B cell (primary cell): ENCODE results near the gene MKRN1. TPM values are rescaled to one million over a fixed set of nuclear protein-coding genes. Genes with fewer than 3 reads are reported as not detected.

Source experiments
- ATAC-seq: fragments of 200-7000 bp; cut with Tn5 transposase; one replicate; pipeline ENCODE4 v1.10.0; 2021; ENCODE audit warnings: low read depth, mild to moderate bottlenecking, moderate number of reproducible peaks, moderate library complexity
- CTCF ChIA-PET: fragments of 350-600 bp; sonication (Branson Sonifier 250); formaldehyde crosslinking; loops from one replicate; lab custom pipeline; 2021; ENCODE audit warnings: antibody characterized with exemption, inconsistent platforms; lab: Charles Lee
- POLR2A ChIA-PET: fragments of 350-600 bp; sonication (Branson Sonifier 250); formaldehyde crosslinking; loops from one replicate; lab custom pipeline; 2021; ENCODE audit warnings: antibody characterized with exemption; lab: Charles Lee
- DNase-seq: peaks from one replicate; pipeline ENCODE4 v3.0.0; 2013
- H2AFZ ChIP-seq: 2 replicates; pipeline ENCODE4 v1.6.1; 2012; ENCODE audit warnings: mild to moderate bottlenecking, low read depth, low read length; ENCODE audit not compliant: insufficient read depth, poor library complexity, severe bottlenecking
- H3K27ac ChIP-seq, 2 donors: 1 replicate in 1 of 2; 2 replicates in 1 of 2; pipeline ENCODE4 v1.5.1; 2012 to 2013; ENCODE audit warnings: low read length in 2 of 2, mild to moderate bottlenecking in 2 of 2, moderate library complexity in 1 of 2
- H3K27me3 ChIP-seq, 4 experiments: fragments of 200-600 bp in 1 of 4; sonication (generic) in 1 of 4; replicated peaks in 1 of 4; 1 replicate in 2 of 4; 2 replicates in 2 of 4; pipeline versions ENCODE4 v1.6.1 to v1.7.0; 2013 to 2016; ENCODE audit warnings: low read length in 3 of 4, mild to moderate bottlenecking in 2 of 4, mixed read lengths in 1 of 4, moderate library complexity in 1 of 4; ENCODE audit not compliant: insufficient read depth in 4 of 4, control insufficient read depth in 3 of 4; ENCODE audit errors: control extremely low read depth in 1 of 4
- H3K36me3 ChIP-seq, 2 experiments: replicated peaks in 1 of 2; 1 replicate in 1 of 2; 2 replicates in 1 of 2; pipeline versions ENCODE4 v1.6.1 to v1.7.1; 2013; ENCODE audit warnings: low read length in 1 of 2; ENCODE audit not compliant: insufficient read depth in 2 of 2, control insufficient read depth in 1 of 2; ENCODE audit errors: control extremely low read depth in 1 of 2, extremely low read depth in 1 of 2
- H3K4me1 ChIP-seq, 2 donors: fragments of 200-600 bp in 1 of 2; sonication (generic) in 1 of 2; 1 replicate in 1 of 2; 2 replicates in 1 of 2; pipeline versions ENCODE4 v1.5.1 to v1.6.1; 2013 to 2017; ENCODE audit warnings: low read length in 2 of 2; ENCODE audit not compliant: control insufficient read depth in 2 of 2, insufficient read depth in 2 of 2
- H3K4me2 ChIP-seq: replicated peaks from 2 replicates; pipeline ENCODE3; 2012; ENCODE audit warnings: mild to moderate bottlenecking, low read depth, low read length; ENCODE audit not compliant: poor library complexity, severe bottlenecking
- H3K4me3 ChIP-seq, 5 experiments: fragments of 200-600 bp in 1 of 5; sonication (generic) in 1 of 5; 1 replicate in 3 of 5; 2 replicates in 2 of 5; pipeline versions ENCODE4 v1.5.1 to v1.7.0; 2011 to 2016; ENCODE audit warnings: low read length in 4 of 5, mild to moderate bottlenecking in 4 of 5, low read depth in 2 of 5, control low read depth in 1 of 5, moderate library complexity in 1 of 5; ENCODE audit not compliant: insufficient read depth in 1 of 5; ENCODE audit errors: control extremely low read depth in 1 of 5, extremely low read depth in 1 of 5
- H3K79me2 ChIP-seq: fragments of 200-600 bp; sonication (generic); one replicate; pipeline ENCODE4 v1.6.0; 2016; ENCODE audit warnings: low read length; ENCODE audit not compliant: control insufficient read depth, insufficient read depth
- H3K9ac ChIP-seq: fragments of 200-600 bp; sonication (generic); 2 replicates; pipeline ENCODE4 v1.6.1; 2017; ENCODE audit warnings: mild to moderate bottlenecking, low read length, moderate library complexity
- H3K9me3 ChIP-seq, 3 donors: one replicate each; pipeline versions ENCODE4 v1.6.1 to v1.7.1; 2013; ENCODE audit warnings: low read length in 2 of 3; ENCODE audit not compliant: control insufficient read depth in 2 of 3, insufficient read depth in 1 of 3; ENCODE audit errors: control extremely low read depth in 1 of 3
- H4K20me1 ChIP-seq: 2 replicates; pipeline ENCODE4 v1.6.0; 2012; ENCODE audit warnings: mild to moderate bottlenecking, low read length; ENCODE audit not compliant: insufficient read depth, control insufficient read depth, poor library complexity, severe bottlenecking
- H3K27ac Mint-ChIP-seq: one replicate; pipeline ENCODE4 v1.8.0; 2021; ENCODE audit warnings: mixed read lengths
- H3K27me3 Mint-ChIP-seq: one replicate; pipeline ENCODE4 v1.8.0; 2021; ENCODE audit warnings: mixed read lengths
- H3K4me1 Mint-ChIP-seq: one replicate; pipeline ENCODE4 v1.8.0; 2021; ENCODE audit warnings: mixed read lengths
- H3K4me3 Mint-ChIP-seq: one replicate; pipeline ENCODE4 v1.8.0; 2021; ENCODE audit warnings: mixed read lengths
- H3K9me3 Mint-ChIP-seq: one replicate; pipeline ENCODE4 v1.8.0; 2022; ENCODE audit warnings: mixed read lengths; ENCODE audit not compliant: insufficient read depth
- CTCF ChIP-seq: fragments of 200-600 bp; IDR thresholded peaks from one replicate; pipeline ENCODE4 v1.8.0; 2022; ENCODE audit warnings: antibody characterized with exemption, mild to moderate bottlenecking
- EZH2 ChIP-seq: IDR thresholded peaks from 2 replicates; pipeline ENCODE4 v1.6.1; 2012; ENCODE audit warnings: borderline replicate concordance, low read depth, mild to moderate bottlenecking, moderate library complexity, low read length; ENCODE audit not compliant: insufficient read depth, poor library complexity, severe bottlenecking
- WGBS: methylation state at CpG from one replicate; pipeline ENCODE4 v1.1.5; 2013; ENCODE audit warnings: missing lambda C conversion rate; ENCODE audit not compliant: insufficient coverage; 5-methylcytosine and 5-hydroxymethylcytosine counted together
- intact Hi-C: fragments of 100-400 bp; cut with micrococcal nuclease; formaldehyde crosslinking; loops from one replicate; pipeline ENCODE4 v1.10.0; 2022
- polyA plus RNA-seq: library from polyadenylated mRNA; depleted of rRNA; stranded (reverse); fragments of >200 nt; gene quantifications from 2 replicates; pipeline ENCODE4 v1.2.3, GENCODE V29; 2012
- total RNA-seq, 2 donors: library from RNA; stranded (reverse); fragments of 120-200 nt in 1 of 2; gene quantifications; 1 replicate in 1 of 2; 2 replicates in 1 of 2; pipeline versions ENCODE4 v1.2.3 to v1.2.4, GENCODE V29; 2013 to 2022

MKRN1 gene
- total and polyA plus RNA-seq, 2 donors (not counting 1 experiment from before 2014, with no cell fraction given): 41.9 to 147 TPM

- H3K4me2 ChIP-seq: no peak overlapping the region
- no peak overlapping the region for H3K9ac ChIP-seq
- no peaks in the 10 kb centered on the region for H3K27me3 ChIP-seq
- H3K79me2 ChIP-seq: no peaks in the 10 kb centered on the region
- ATAC-seq (no peak), DNase-seq (no peak)
- H3K4me1 Mint-ChIP-seq: no peaks in the 10 kb centered on the region
- POLR2A ChIA-PET: no interaction called here
- no peak overlapping the region for H3K27ac ChIP-seq
- H3K4me3 Mint-ChIP-seq: no peak overlapping the region
- no peak overlapping the region for H3K27ac Mint-ChIP-seq
- intact Hi-C loops: no loop called here
- CTCF ChIA-PET: no interaction called here
- WGBS: 72% methylated on average over 50 of the region's 51 CpGs
- H3K9me3 ChIP-seq: no peaks in the 10 kb centered on the region
- no peaks in the 10 kb centered on the region for H3K9me3 Mint-ChIP-seq
- no peak overlapping the region for H2AFZ ChIP-seq
- no peaks in the 10 kb centered on the region for H3K27me3 Mint-ChIP-seq
- no peaks in the 10 kb centered on the region for H3K36me3 ChIP-seq
- no peak for TF ChIP-seq EZH2
- TF ChIP-seq CTCF: no peak
- no peaks in the 10 kb centered on the region for H3K4me1 ChIP-seq
- no peak overlapping the region for H3K4me3 ChIP-seq
- no peaks in the 10 kb centered on the region for H4K20me1 ChIP-seq
Observed at GRCh38 chr7:140435252-140435895, 43.9 kb downstream of the MKRN1 start.

GRCh38 chr7:140433396-140433795, 45.9 kb downstream of the MKRN1 start:
- no peak overlapping the region for H3K27ac Mint-ChIP-seq
- intact Hi-C loops: no loop called here
- ATAC-seq (no peak), DNase-seq (no peak)
- WGBS: 60% methylated on average over 1 of the region's 3 CpGs
- Histone ChIP-seq H3K4me2 (no peak overlapping the region), H3K36me3 (no peaks in the 10 kb centered on the region), H3K9ac (no peak overlapping the region), H3K4me1 (no peaks in the 10 kb centered on the region), H3K9me3 (no peaks in the 10 kb centered on the region), H2AFZ (no peak overlapping the region), H3K27me3 (no peaks in the 10 kb centered on the region), H4K20me1 (no peaks in the 10 kb centered on the region), H3K27ac (no peak overlapping the region), H3K79me2 (no peaks in the 10 kb centered on the region), H3K4me3 (no peak overlapping the region)
- no peaks in the 10 kb centered on the region for H3K9me3 Mint-ChIP-seq
- ChIA-PET POLR2A (no interaction called here), CTCF (no interaction called here)
- TF ChIP-seq EZH2 (no peak), CTCF (no peak)
- H3K27me3 Mint-ChIP-seq: no peaks in the 10 kb centered on the region
- no peak overlapping the region for H3K4me3 Mint-ChIP-seq
- no peaks in the 10 kb centered on the region for H3K4me1 Mint-ChIP-seq
